ENCODE measurements around the gene SP140L.

- TF ChIP-seq TAF1 (IDR thresholded peaks at IDR 0.05; ENCODE audit: low read depth, low read length): no peak
- no peak for TF ChIP-seq POLR2A (IDR thresholded peaks at IDR 0.05; ENCODE audit: low read depth, low read length)
- TF ChIP-seq POLR2AphosphoS5 (IDR thresholded peaks at IDR 0.05; ENCODE audit: low read depth, low read length): no peak
- no peak for TF ChIP-seq SPI1 (IDR thresholded peaks at IDR 0.05; ENCODE audit: low read depth, low read length)
These were observed 90.4 kb downstream of the SP140L start for GRCh38 chr2:230417436-230417835.
